ENCODE measurements around the gene PPARD. TPM values are rescaled to one million over a fixed set of nuclear protein-coding genes. Genes with fewer than 3 reads are reported as not detected.

Gene PPARD
- total RNA-seq, 4 donors from 2014 or later = 10.0 to 15.3 (median 13.0) TPM

DNA sequence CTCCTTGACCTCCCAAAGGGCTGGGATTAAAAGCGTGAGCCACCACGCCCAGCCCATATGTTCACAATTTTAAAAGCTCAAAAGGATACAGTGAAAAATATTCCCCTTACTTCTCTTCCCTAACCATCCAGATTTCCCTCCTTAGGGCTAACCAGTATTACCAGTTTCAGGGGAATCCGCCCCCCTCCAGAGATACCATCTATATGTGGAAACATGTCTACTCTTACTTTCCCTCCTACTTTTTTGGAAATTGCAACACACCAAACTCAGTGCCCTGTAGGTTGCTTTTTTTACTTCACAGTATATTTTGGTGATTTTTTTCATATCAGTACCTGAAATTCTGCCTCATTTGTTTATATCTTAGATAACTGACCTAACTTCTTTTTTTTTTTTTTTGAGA is 118.9 kb downstream of the PPARD start:
- no peaks in the 10 kb centered on the region for H3K4me1 ChIP-seq
- TF ChIP-seq POLR2A (IDR thresholded peaks at IDR 0.05) = no peak
- no peak for DNase-seq (ENCODE audit: low spot score in 2 of 2)
- no peak overlapping the region for H3K4me3 ChIP-seq
- H3K27ac ChIP-seq = no peak overlapping the region
- no peaks in the 10 kb centered on the region for H3K9me3 ChIP-seq
- WGBS, 2 donors = 70 to 78% methylated on average over 3 of the region's 3 CpGs
- H3K27me3 ChIP-seq = no peaks in the 10 kb centered on the region
- H3K36me3 ChIP-seq = peaks cover 0 to 92% (median 0%) of the 10 kb centered on the region in 3 donors

DNA sequence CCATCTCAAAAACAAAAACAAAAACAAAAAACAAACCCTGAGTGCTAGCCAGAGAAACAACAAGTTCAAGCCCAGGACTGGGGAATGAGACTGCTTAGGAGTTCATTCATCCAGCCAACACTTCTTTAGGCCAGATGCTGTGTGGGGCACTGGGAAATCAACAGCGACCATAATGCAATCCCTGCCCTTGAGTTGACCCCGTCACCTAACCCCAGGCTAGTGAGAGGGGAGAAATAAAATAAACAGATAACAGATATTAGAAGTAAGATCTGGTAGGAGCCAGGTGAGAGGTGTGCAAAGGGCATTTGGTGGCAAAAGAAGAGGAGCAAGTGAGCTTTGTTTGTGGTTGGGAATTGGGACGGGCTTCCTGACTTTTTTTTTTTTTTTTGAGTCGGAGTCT is 120.9 kb downstream of the PPARD start:
- WGBS, 2 donors = 83 to 85% methylated on average over 4 of the region's 4 CpGs
- H3K36me3 ChIP-seq = peaks cover 0 to 78% (median 0%) of the 10 kb centered on the region in 3 donors
- no peak overlapping the region for H3K4me3 ChIP-seq
- peaks cover 0 to 4% (median 2%) of the 10 kb centered on the region in 4 donors for H3K4me1 ChIP-seq
- TF ChIP-seq EP300 (IDR thresholded peaks at IDR 0.05) (no peak), POLR2A (IDR thresholded peaks at IDR 0.05) (no peak)
- TF ChIP-seq, protein P1, sequence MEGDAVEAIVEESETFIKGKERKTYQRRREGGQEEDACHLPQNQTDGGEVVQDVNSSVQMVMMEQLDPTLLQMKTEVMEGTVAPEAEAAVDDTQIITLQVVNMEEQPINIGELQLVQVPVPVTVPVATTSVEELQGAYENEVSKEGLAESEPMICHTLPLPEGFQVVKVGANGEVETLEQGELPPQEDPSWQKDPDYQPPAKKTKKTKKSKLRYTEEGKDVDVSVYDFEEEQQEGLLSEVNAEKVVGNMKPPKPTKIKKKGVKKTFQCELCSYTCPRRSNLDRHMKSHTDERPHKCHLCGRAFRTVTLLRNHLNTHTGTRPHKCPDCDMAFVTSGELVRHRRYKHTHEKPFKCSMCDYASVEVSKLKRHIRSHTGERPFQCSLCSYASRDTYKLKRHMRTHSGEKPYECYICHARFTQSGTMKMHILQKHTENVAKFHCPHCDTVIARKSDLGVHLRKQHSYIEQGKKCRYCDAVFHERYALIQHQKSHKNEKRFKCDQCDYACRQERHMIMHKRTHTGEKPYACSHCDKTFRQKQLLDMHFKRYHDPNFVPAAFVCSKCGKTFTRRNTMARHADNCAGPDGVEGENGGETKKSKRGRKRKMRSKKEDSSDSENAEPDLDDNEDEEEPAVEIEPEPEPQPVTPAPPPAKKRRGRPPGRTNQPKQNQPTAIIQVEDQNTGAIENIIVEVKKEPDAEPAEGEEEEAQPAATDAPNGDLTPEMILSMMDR (IDR thresholded peaks at IDR 0.05) = no peak
- no peaks in the 10 kb centered on the region for H3K27me3 ChIP-seq
- no peak for DNase-seq (ENCODE audit: low spot score in 2 of 2)
- no peaks in the 10 kb centered on the region for H3K9me3 ChIP-seq
- H3K27ac ChIP-seq = no peak overlapping the region

DNA sequence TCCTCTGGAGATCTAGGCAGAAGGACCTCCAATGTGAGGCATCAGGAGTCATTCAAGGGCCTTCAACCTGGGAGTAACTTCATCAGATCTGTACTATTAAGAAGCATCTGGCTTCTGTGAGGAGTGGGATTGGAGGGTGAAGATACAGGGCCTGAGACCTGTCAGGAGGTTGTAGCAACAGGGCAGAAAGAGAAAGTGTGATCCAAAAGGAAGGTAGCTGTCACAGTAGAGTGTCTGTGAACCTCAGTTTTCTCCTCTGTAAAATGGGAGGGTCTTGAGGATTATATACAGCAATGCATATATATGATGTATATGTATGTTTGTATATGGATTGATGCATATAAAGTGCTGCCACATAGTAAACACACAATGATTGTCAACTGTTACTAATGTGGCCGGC is 123.3 kb downstream of the PPARD start:
- TF ChIP-seq EP300 (IDR thresholded peaks at IDR 0.05) (no peak), POLR2A (IDR thresholded peaks at IDR 0.05) (no peak)
- TF ChIP-seq, protein P1 (IDR thresholded peaks at IDR 0.05) = no peak
- Histone ChIP-seq H3K9me3 (no peaks in the 10 kb centered on the region), H3K36me3 (peaks cover 0 to 64% (median 4%) of the 10 kb centered on the region in 3 donors), H3K27ac (no peak overlapping the region), H3K4me3 (no peak overlapping the region), H3K4me1 (peaks cover 0 to 20% (median 3%) of the 10 kb centered on the region in 4 donors), H3K27me3 (no peaks in the 10 kb centered on the region)
- 92 to 95% methylated on average over 1 of the region's 1 CpG for WGBS, 2 donors
- no peak for DNase-seq (ENCODE audit: low spot score in 2 of 2)

DNA sequence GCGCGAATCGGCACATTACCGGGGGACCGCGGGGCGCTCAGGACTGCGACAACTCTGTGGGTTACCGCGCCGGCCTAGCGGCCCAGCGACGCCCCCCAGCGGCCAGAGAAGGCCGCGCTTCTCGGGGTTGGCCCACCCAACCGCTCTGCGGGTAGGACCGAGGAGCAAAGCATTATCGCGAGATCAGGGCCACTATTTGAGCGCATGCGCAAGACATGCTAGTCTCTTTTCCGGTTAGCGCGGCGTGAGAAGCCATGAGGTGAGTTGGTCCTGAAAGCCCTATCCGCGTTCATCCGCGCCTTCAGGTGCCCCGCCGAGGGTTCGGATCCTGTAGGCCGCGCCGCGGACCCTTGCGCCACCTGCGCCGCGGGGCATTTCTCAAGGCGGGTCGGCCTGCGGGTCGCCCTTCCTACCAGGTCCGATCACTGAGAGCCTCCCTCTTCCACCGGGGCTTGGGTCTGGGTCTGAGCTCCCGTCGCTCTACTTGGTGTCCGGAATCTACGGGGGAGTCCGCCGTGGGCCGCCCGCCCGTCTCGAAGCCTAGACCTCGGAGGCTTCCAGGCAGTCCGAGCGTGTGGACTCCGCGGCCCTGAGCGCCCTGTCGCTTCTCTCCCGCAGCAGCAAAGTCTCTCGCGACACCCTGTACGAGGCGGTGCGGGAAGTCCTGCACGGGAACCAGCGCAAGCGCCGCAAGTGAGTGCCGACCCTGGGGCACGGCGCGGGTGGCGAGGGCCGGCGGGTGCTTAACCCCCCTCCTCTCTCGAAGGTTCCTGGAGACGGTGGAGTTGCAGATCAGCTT is 126.0 kb downstream of the PPARD start, which contains the start of gene RPL10A:
Gene RPL10A (plus strand): TSS at position 221 of the 799 bp plus-strand sequence. CDS start 34 bp downstream, at position 255.
- Histone ChIP-seq H3K4me3 (peak within 1 kb of the TSS; percentile 73 to 94 (median 87)), H3K4me1 (peaks cover 0 to 38% (median 3%) of the 10 kb centered on the region in 4 donors), H3K36me3 (peaks cover 0 to 69% (median 6%) of the 10 kb centered on the region in 3 donors), H3K27me3 (no peaks in the 10 kb centered on the region), H3K27ac (peak within 1 kb of the TSS; percentile 84 to 90 (median 86)), H3K9me3 (no peaks in the 10 kb centered on the region)
- whole genome bisulfite sequencing, 2 donors = 0 to 1% methylated on average over 51 to 67 of the region's 86 CpGs
- peak; percentile 88 to 96 for DNase-seq (ENCODE audit: low spot score in 2 of 2)
- peak; percentile 48 to 99 for TF ChIP-seq EP300 (IDR thresholded peaks at IDR 0.05)
- peak; percentile 92 to 94 for TF ChIP-seq POLR2A (IDR thresholded peaks at IDR 0.05)
- TF ChIP-seq, protein P1 (IDR thresholded peaks at IDR 0.05) = peak; percentile 95 to 99 (median 98)

DNA sequence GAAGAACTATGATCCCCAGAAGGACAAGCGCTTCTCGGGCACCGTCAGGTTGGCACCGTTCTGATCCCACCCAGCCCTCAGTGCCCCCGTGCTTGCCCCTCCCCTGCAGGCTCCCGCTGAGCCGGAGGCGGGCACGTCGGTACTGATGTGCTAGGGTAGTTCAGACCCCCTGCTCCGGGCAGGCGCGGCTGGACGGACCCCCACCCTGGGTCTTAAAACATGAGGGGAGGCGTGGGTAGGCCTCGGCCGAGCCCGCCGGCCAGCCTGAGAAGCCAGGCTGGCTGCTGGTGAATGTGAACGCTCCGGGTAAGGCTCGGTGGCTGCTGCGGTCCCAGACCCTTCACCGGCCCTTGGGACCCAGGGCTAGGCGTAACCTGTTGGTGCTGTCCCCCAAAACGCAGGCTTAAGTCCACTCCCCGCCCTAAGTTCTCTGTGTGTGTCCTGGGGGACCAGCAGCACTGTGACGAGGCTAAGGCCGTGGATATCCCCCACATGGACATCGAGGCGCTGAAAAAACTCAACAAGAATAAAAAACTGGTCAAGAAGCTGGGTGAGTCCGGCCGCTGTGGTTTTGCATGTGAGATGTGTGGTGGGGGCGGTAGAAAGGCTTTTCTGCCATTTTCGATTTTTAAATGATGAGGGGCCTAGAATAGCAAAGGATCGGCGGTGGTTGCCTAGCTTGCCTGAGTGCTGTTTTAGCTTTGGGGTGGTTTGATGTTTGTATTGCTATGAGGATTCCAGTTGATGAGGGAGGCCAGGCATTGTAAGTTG is 126.8 kb downstream of the PPARD start:
- TF ChIP-seq POLR2A (IDR thresholded peaks at IDR 0.05) = no peak
- no peak for TF ChIP-seq EP300 (IDR thresholded peaks at IDR 0.05)
- Histone ChIP-seq H3K27ac (peak overlapping the region; percentile 84 to 90 (median 86)), H3K27me3 (no peaks in the 10 kb centered on the region), H3K9me3 (no peaks in the 10 kb centered on the region), H3K4me1 (peaks cover 0 to 38% (median 3%) of the 10 kb centered on the region in 4 donors), H3K4me3 (peak overlapping the region; percentile 73 to 94 (median 87)), H3K36me3 (peaks cover 0 to 69% (median 6%) of the 10 kb centered on the region in 3 donors)
- no peak for DNase-seq (ENCODE audit: low spot score in 2 of 2)
- WGBS, 2 donors = 4 to 7% methylated on average over 20 to 24 of the region's 37 CpGs
